ENCODE measurements around the gene SCLY. TPM values are rescaled to one million over a fixed set of nuclear protein-coding genes. Genes with fewer than 3 reads are reported as not detected.

Gene SCLY
- total RNA-seq, 1 experiment from 2014 or later: 28.7 TPM

DNA sequence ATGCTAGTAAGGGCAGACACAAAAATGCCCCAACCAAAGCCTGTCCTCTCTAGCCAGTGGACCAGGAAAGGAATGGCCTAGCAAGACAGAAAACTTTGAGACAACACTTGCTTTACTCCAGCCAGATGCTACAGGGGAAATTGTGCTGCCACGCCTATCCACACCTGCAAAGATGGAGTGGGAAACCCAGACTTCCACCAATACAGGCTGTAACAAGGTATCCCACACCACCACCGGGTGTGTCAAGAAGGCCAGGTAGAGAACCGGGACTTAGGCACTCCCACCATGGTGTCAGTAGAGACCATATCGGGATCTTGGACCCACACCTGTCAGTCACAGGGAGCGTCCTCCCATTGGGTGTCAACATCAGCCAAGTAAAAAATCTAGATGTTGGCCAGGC lies 23.1 kb downstream of the SCLY start:
- POLR2A ChIA-PET: no interaction called here

More for the DNA sequence above, 23.1 kb downstream of the SCLY start:
- Histone ChIP-seq H3K4me2 (ENCODE audit: low read length) (no peak overlapping the region), H2AFZ (ENCODE audit: low read depth, low read length, poor library complexity, severe bottlenecking) (no peak overlapping the region), H3K4me3 (replicated peaks in 1 of 2; ENCODE audit: low read depth in 1 of 2, low read length in 2 of 2) (no peak overlapping the region), H3K27ac (ENCODE audit: low read depth, low read length) (no peak overlapping the region), H3K9me2 (ENCODE audit: insufficient read depth) (no peaks in the 10 kb centered on the region), H3K4me1 (ENCODE audit: control insufficient read depth in 1 of 2, insufficient read depth in 2 of 2, low read length in 2 of 2) (no peaks in the 10 kb centered on the region), H3K9me3 (ENCODE audit: control insufficient read depth in 1 of 2, insufficient read depth in 1 of 2, low read depth in 1 of 2, low read length in 2 of 2) (no peaks in the 10 kb centered on the region), H4K20me1 (ENCODE audit: insufficient read depth) (no peaks in the 10 kb centered on the region), H3K79me2 (ENCODE audit: insufficient read depth, low read length) (peaks cover 9% of the 10 kb centered on the region; the same call in 1 of the 2 replicates), H3K36me3 (ENCODE audit: control insufficient read depth in 1 of 2, insufficient read depth in 2 of 2, low read length in 2 of 2) (peaks cover 19 to 30% of the 10 kb centered on the region in 2 experiments; a peak in 3 of 4 replicates), H3K27me3 (ENCODE audit: insufficient read depth, low read length) (no peaks in the 10 kb centered on the region), H3K9ac (ENCODE audit: low read length) (no peak overlapping the region)
- no TSS peak for BruUV-seq (replicated peaks)
- ATAC-seq: no peak
- ChIA-PET CTCF (no interaction called here), RAD21 (ENCODE audit: low non-redundant PET in 1 of 2, low total read pairs in 2 of 2, uncharacterized antibody in 2 of 2, unreplicated experiment in 2 of 2) (no interaction called here)
- no peak for DNase-seq (ENCODE audit: low read depth, low spot score)
- intact Hi-C loops (cut with micrococcal nuclease): no loop called here
- TF ChIP-seq JUND (IDR thresholded peaks at IDR 0.05) (no peak), ZNF274 (IDR thresholded peaks at IDR 0.05; ENCODE audit: low read depth, low read length) (no peak), EGR1 (IDR thresholded peaks at IDR 0.05; ENCODE audit: low read depth) (no peak), SIN3A (IDR thresholded peaks at IDR 0.05; ENCODE audit: low read depth) (no peak), RAD21 (IDR thresholded peaks at IDR 0.05; ENCODE audit: low read depth) (no peak), FOSL1 (IDR thresholded peaks at IDR 0.05; ENCODE audit: low read depth) (no peak), YY1 (IDR thresholded peaks at IDR 0.05; ENCODE audit: extremely low read depth, insufficient replicate concordance, low read depth, low read length) (no peak), SRF (IDR thresholded peaks at IDR 0.05; ENCODE audit: low read depth) (no peak), EZH2 (IDR thresholded peaks at IDR 0.05) (no peak), POLR2AphosphoS5 (IDR thresholded peaks at IDR 0.05; ENCODE audit: low read depth, low read length) (no peak), SP1 (IDR thresholded peaks at IDR 0.05; ENCODE audit: low read depth) (no peak), TCF7L2 (IDR thresholded peaks at IDR 0.05; ENCODE audit: borderline replicate concordance, extremely low read depth, insufficient read depth, insufficient read length) (no peak), CBX3 (IDR thresholded peaks at IDR 0.05; ENCODE audit: low read depth) (no peak), EZH2phosphoT487 (IDR thresholded peaks at IDR 0.05; ENCODE audit: borderline replicate concordance) (no peak), CEBPB (IDR thresholded peaks at IDR 0.05; ENCODE audit: low read depth) (no peak)
- TF ChIP-seq, protein P1, sequence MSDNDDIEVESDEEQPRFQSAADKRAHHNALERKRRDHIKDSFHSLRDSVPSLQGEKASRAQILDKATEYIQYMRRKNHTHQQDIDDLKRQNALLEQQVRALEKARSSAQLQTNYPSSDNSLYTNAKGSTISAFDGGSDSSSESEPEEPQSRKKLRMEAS (IDR thresholded peaks at IDR 0.05): no peak
- TF ChIP-seq, protein P2, sequence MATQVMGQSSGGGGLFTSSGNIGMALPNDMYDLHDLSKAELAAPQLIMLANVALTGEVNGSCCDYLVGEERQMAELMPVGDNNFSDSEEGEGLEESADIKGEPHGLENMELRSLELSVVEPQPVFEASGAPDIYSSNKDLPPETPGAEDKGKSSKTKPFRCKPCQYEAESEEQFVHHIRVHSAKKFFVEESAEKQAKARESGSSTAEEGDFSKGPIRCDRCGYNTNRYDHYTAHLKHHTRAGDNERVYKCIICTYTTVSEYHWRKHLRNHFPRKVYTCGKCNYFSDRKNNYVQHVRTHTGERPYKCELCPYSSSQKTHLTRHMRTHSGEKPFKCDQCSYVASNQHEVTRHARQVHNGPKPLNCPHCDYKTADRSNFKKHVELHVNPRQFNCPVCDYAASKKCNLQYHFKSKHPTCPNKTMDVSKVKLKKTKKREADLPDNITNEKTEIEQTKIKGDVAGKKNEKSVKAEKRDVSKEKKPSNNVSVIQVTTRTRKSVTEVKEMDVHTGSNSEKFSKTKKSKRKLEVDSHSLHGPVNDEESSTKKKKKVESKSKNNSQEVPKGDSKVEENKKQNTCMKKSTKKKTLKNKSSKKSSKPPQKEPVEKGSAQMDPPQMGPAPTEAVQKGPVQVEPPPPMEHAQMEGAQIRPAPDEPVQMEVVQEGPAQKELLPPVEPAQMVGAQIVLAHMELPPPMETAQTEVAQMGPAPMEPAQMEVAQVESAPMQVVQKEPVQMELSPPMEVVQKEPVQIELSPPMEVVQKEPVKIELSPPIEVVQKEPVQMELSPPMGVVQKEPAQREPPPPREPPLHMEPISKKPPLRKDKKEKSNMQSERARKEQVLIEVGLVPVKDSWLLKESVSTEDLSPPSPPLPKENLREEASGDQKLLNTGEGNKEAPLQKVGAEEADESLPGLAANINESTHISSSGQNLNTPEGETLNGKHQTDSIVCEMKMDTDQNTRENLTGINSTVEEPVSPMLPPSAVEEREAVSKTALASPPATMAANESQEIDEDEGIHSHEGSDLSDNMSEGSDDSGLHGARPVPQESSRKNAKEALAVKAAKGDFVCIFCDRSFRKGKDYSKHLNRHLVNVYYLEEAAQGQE (IDR thresholded peaks at IDR 0.05; ENCODE audit: low read depth): no peak
